Measurements from ENCODE around the gene SLC35G1. TPM values are rescaled to one million over a fixed set of nuclear protein-coding genes. Genes with fewer than 3 reads are reported as not detected.

Gene SLC35G1
- total and polyA plus RNA-seq, 7 donors: 1.3 to 2.7 (median 2.2) TPM

GRCh38 chr10:93904901-93905300 is 11.1 kb downstream of the SLC35G1 start:
- Histone ChIP-seq H3K36me3 (ENCODE audit: insufficient read depth in 1 of 2, low read depth in 1 of 2) (peaks cover 6 to 31% of the 10 kb centered on the region in 2 donors), H3K4me3 (no peak overlapping the region), H3K27me3 (ENCODE audit: insufficient read depth in 3 of 3, low read length in 2 of 3) (no peaks in the 10 kb centered on the region), H3K4me1 (no peaks in the 10 kb centered on the region), H3K27ac (no peak overlapping the region), H3K9me3 (no peaks in the 10 kb centered on the region)
- DNase-seq (no peak), ATAC-seq (no peak)
- intact Hi-C loops (cut with DNase I): no loop called here
- TF ChIP-seq, protein P1, sequence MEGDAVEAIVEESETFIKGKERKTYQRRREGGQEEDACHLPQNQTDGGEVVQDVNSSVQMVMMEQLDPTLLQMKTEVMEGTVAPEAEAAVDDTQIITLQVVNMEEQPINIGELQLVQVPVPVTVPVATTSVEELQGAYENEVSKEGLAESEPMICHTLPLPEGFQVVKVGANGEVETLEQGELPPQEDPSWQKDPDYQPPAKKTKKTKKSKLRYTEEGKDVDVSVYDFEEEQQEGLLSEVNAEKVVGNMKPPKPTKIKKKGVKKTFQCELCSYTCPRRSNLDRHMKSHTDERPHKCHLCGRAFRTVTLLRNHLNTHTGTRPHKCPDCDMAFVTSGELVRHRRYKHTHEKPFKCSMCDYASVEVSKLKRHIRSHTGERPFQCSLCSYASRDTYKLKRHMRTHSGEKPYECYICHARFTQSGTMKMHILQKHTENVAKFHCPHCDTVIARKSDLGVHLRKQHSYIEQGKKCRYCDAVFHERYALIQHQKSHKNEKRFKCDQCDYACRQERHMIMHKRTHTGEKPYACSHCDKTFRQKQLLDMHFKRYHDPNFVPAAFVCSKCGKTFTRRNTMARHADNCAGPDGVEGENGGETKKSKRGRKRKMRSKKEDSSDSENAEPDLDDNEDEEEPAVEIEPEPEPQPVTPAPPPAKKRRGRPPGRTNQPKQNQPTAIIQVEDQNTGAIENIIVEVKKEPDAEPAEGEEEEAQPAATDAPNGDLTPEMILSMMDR (IDR thresholded peaks at IDR 0.05): no peak
- 92 to 94% (median 94%) methylated on average over 5 of the region's 5 CpGs for WGBS, 3 donors

DNA sequence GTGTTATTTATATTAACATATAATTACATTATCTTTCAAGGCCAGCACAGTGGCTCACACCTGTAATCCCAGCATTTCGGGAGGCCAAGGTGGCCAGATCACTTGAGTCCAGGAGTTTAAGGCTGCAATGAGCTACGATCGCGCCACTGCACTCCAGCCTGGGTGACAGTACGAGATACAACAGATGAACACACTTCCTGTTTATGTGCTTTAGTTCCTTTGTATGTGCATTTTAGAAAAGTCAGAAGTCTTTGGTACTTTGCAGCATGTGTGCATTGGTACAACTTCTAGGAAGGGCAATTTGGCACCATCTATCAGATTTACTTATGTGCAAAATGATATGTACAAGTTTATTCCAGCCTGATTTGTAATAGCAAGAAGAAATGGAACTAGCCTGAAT is 13.3 kb downstream of the SLC35G1 start:
- Histone ChIP-seq H3K36me3 (ENCODE audit: insufficient read depth in 1 of 2, low read depth in 1 of 2) (peaks cover 6 to 22% of the 10 kb centered on the region in 2 donors), H3K9me3 (no peaks in the 10 kb centered on the region), H3K27ac (no peak overlapping the region), H3K4me3 (no peak overlapping the region), H3K4me1 (no peaks in the 10 kb centered on the region), H3K27me3 (ENCODE audit: insufficient read depth in 3 of 3, low read length in 2 of 3) (no peaks in the 10 kb centered on the region)
- TF ChIP-seq, protein P1 (IDR thresholded peaks at IDR 0.05): no peak
- ATAC-seq: no peak
- no peak for DNase-seq
- intact Hi-C loops (cut with DNase I): no loop called here
- WGBS, 3 donors: 91 to 94% (median 92%) methylated on average over 5 of the region's 5 CpGs

GRCh38 chr10:93911866-93912265 is 18.1 kb downstream of the SLC35G1 start:
- Histone ChIP-seq H3K36me3 (ENCODE audit: insufficient read depth in 1 of 2, low read depth in 1 of 2) (peaks cover 6 to 26% of the 10 kb centered on the region in 2 donors), H3K9me3 (no peaks in the 10 kb centered on the region), H3K27me3 (ENCODE audit: insufficient read depth in 3 of 3, low read length in 2 of 3) (no peaks in the 10 kb centered on the region), H3K4me1 (peaks cover 2% of the 10 kb centered on the region), H3K4me3 (no peak overlapping the region), H3K27ac (no peak overlapping the region)
- ATAC-seq (no peak), DNase-seq (no peak)
- TF ChIP-seq, protein P1 (IDR thresholded peaks at IDR 0.05): no peak
- intact Hi-C loops (cut with DNase I): loop anchor here in 1 of 2 donors (10.0 kb wide), 1 partner anchor 313 kb away; no protein-coding TSS in a partner anchor
- WGBS, 3 donors: 74 to 75% (median 75%) methylated on average over 6 of the region's 6 CpGs

- no peak for ATAC-seq
- Histone ChIP-seq H3K4me1 (peaks cover 6% of the 10 kb centered on the region), H3K27me3 (ENCODE audit: insufficient read depth in 3 of 3, low read length in 2 of 3) (no peaks in the 10 kb centered on the region), H3K9me3 (no peaks in the 10 kb centered on the region), H3K4me3 (no peak overlapping the region), H3K27ac (no peak overlapping the region), H3K36me3 (ENCODE audit: insufficient read depth in 1 of 2, low read depth in 1 of 2) (peaks cover 6 to 20% of the 10 kb centered on the region in 2 donors)
- TF ChIP-seq, protein P1 (IDR thresholded peaks at IDR 0.05): no peak
- 94 to 99% (median 95%) methylated on average over 2 of the region's 2 CpGs for WGBS, 3 donors
- intact Hi-C loops (cut with DNase I): loop anchor here in 1 of 2 donors (10.0 kb wide), 1 partner anchor 312 kb away; no protein-coding TSS in a partner anchor
- no peak for DNase-seq
Observed at GRCh38 chr10:93912444-93912843, 18.7 kb downstream of the SLC35G1 start.

DNA sequence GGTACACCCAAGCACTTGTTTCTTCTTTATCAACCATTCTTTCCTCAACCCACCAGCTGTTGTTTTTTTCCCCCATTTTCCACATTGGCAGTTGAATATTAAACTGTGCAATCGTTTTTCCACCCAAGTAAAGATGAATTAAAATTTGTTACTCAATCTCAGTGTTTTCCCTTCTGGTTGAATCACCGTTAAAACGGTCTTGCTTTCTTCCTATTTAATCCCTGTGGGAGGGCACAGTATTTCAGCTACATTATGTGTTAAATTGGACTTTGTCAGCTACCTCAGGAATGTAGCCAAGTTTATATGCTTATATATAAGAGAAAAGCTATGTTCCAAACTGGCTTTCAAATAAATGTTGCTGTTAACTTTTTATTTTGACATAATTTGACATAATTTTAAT is 19.9 kb downstream of the SLC35G1 start:
- ATAC-seq (no peak), DNase-seq (no peak)
- TF ChIP-seq, protein P1 (IDR thresholded peaks at IDR 0.05): no peak
- Histone ChIP-seq H3K36me3 (ENCODE audit: insufficient read depth in 1 of 2, low read depth in 1 of 2) (peaks cover 0 to 11% of the 10 kb centered on the region in 2 donors), H3K4me3 (no peak overlapping the region), H3K9me3 (no peaks in the 10 kb centered on the region), H3K4me1 (peaks cover 6% of the 10 kb centered on the region), H3K27ac (no peak overlapping the region), H3K27me3 (ENCODE audit: insufficient read depth in 3 of 3, low read length in 2 of 3) (no peaks in the 10 kb centered on the region)
- WGBS, 3 donors: 27 to 45% (median 31%) methylated on average over 3 of the region's 3 CpGs
- intact Hi-C loops (cut with DNase I): loop anchor here in 1 of 2 donors (10.0 kb wide), 1 partner anchor 311 kb away; no protein-coding TSS in a partner anchor

Measured in psoas muscle (tissue), 8 donors.